ENCODE measurements around the gene IL31RA. TPM values are rescaled to one million over a fixed set of nuclear protein-coding genes. Genes with fewer than 3 reads are reported as not detected.

IL31RA gene
- total RNA-seq, 2 experiments from 2014 or later, result not detected

DNA sequence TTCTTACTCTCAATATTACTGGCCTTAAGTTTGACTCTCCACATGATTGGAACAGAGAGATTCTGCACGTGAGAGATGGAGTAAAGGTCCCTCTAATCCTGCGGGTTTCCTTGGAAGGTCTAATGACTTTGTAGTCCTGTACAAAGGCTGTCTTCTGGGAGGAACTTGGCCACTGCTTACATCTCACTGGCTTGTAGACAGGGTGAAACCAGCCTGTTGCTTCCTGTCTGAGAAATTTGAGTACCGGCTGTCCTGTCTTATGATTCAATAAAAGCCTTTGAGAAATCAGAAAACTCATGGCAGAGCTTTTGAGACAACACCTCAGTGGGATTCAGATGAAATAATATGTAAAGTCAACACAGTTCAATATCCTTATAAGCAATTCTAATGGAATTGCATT lies 43.0 kb downstream of the IL31RA start:
- no peak for DNase-seq (ENCODE audit: low spot score)
- ChIA-PET POLR2A (no interaction called here), CTCF (ENCODE audit: unreplicated experiment) (no interaction called here)
- TF ChIP-seq, protein P1, sequence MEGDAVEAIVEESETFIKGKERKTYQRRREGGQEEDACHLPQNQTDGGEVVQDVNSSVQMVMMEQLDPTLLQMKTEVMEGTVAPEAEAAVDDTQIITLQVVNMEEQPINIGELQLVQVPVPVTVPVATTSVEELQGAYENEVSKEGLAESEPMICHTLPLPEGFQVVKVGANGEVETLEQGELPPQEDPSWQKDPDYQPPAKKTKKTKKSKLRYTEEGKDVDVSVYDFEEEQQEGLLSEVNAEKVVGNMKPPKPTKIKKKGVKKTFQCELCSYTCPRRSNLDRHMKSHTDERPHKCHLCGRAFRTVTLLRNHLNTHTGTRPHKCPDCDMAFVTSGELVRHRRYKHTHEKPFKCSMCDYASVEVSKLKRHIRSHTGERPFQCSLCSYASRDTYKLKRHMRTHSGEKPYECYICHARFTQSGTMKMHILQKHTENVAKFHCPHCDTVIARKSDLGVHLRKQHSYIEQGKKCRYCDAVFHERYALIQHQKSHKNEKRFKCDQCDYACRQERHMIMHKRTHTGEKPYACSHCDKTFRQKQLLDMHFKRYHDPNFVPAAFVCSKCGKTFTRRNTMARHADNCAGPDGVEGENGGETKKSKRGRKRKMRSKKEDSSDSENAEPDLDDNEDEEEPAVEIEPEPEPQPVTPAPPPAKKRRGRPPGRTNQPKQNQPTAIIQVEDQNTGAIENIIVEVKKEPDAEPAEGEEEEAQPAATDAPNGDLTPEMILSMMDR (conservative IDR thresholded peaks at IDR 0.05; ENCODE audit: low read length), result no peak
- no peak for TF ChIP-seq EZH2phosphoT487 (IDR thresholded peaks at IDR 0.05; ENCODE audit: borderline replicate concordance, low read depth, low read length)
- H3K4me3 ChIP-seq (ENCODE audit: low read depth, low read length, poor library complexity, severe bottlenecking), result no peak overlapping the region
- no peaks in the 10 kb centered on the region for H3K4me1 ChIP-seq (ENCODE audit: insufficient read depth, low read length, poor library complexity, severe bottlenecking)
- H3K27ac ChIP-seq (ENCODE audit: low read depth, low read length, poor library complexity, severe bottlenecking), result no peak overlapping the region
- H3K79me2 ChIP-seq (ENCODE audit: insufficient read depth, low read depth, low read length), result no peaks in the 10 kb centered on the region
- no peak overlapping the region for H3K4me2 ChIP-seq (ENCODE audit: low read length)
- BruUV-seq (replicated peaks), result no TSS peak
- no peaks in the 10 kb centered on the region for H3K36me3 ChIP-seq (ENCODE audit: insufficient read depth, low read length)
- no peak overlapping the region for H2AFZ ChIP-seq (ENCODE audit: low read length)
- no peaks in the 10 kb centered on the region for H3K9me2 ChIP-seq (ENCODE audit: insufficient read depth, low read length)
- intact Hi-C loops (cut with micrococcal nuclease; ENCODE audit: unreplicated experiment), result no loop called here
- no peaks in the 10 kb centered on the region for H4K20me1 ChIP-seq (ENCODE audit: insufficient read depth, low read length)
- H3K9me3 ChIP-seq (ENCODE audit: low read length), result no peaks in the 10 kb centered on the region

DNA sequence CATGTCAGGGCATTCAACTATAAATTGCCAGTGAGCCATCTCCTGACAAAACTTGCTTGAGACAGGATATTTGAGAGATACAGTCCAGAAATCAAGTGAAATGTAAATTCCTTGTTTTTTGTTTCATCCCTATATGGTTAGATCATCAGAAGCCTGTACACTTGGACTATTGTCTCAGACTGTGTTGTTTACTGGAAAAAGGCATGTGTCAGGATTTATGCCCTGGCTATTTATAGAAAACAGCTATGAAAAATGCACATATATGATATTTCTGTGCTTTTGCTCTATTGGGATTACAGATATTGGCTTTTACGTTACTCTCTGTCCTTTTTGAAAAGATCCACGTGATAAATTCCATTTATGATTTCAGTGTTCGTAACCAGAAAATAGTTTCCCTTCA lies 44.2 kb downstream of the IL31RA start:
- H3K4me3 ChIP-seq (ENCODE audit: low read depth, low read length, poor library complexity, severe bottlenecking), result no peak overlapping the region
- no peak for DNase-seq (ENCODE audit: low spot score)
- no peak overlapping the region for H3K4me2 ChIP-seq (ENCODE audit: low read length)
- H3K36me3 ChIP-seq (ENCODE audit: insufficient read depth, low read length), result no peaks in the 10 kb centered on the region
- no peaks in the 10 kb centered on the region for H4K20me1 ChIP-seq (ENCODE audit: insufficient read depth, low read length)
- no peaks in the 10 kb centered on the region for H3K9me3 ChIP-seq (ENCODE audit: low read length)
- ChIA-PET CTCF (ENCODE audit: unreplicated experiment) (no interaction called here), POLR2A (interaction anchor here (0.8 kb wide), 1 partner anchor 17 kb away, joined by 3 read pairs; no protein-coding TSS in a partner anchor)
- no peaks in the 10 kb centered on the region for H3K79me2 ChIP-seq (ENCODE audit: insufficient read depth, low read depth, low read length)
- no peaks in the 10 kb centered on the region for H3K9me2 ChIP-seq (ENCODE audit: insufficient read depth, low read length)
- H2AFZ ChIP-seq (ENCODE audit: low read length), result no peak overlapping the region
- H3K27ac ChIP-seq (ENCODE audit: low read depth, low read length, poor library complexity, severe bottlenecking), result no peak overlapping the region
- TF ChIP-seq, protein P1 (conservative IDR thresholded peaks at IDR 0.05; ENCODE audit: low read length), result no peak
- TF ChIP-seq EZH2phosphoT487 (IDR thresholded peaks at IDR 0.05; ENCODE audit: borderline replicate concordance, low read depth, low read length), result no peak
- no peaks in the 10 kb centered on the region for H3K4me1 ChIP-seq (ENCODE audit: insufficient read depth, low read length, poor library complexity, severe bottlenecking)
- BruUV-seq (replicated peaks), result no TSS peak
- intact Hi-C loops (cut with micrococcal nuclease; ENCODE audit: unreplicated experiment), result no loop called here

DNA sequence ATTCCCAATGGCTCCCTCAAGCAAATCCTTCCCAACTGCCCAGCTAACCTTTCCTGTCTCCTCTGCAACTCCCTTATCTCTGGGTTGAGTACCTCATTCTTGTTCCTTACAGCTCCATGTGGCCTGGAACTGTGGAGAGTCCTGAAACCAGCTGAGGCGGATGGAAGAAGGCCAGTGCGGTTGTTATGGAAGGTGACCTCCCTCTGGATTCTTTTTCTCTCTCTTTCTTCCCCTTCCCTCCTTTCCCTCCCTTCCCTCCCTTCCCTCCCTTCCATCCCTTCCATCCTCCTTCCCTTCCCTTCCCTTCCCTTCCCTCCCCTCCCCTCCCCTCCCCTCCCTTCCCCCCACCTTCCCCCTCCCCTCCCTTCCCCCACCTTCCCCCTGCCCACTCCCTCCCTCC lies 45.1 kb downstream of the IL31RA start:
- TF ChIP-seq EZH2phosphoT487 (IDR thresholded peaks at IDR 0.05; ENCODE audit: borderline replicate concordance, low read depth, low read length), result no peak
- TF ChIP-seq, protein P1 (conservative IDR thresholded peaks at IDR 0.05; ENCODE audit: low read length), result no peak
- H2AFZ ChIP-seq (ENCODE audit: low read length), result no peak overlapping the region
- no peak overlapping the region for H3K27ac ChIP-seq (ENCODE audit: low read depth, low read length, poor library complexity, severe bottlenecking)
- intact Hi-C loops (cut with micrococcal nuclease; ENCODE audit: unreplicated experiment), result no loop called here
- no peaks in the 10 kb centered on the region for H3K36me3 ChIP-seq (ENCODE audit: insufficient read depth, low read length)
- no peaks in the 10 kb centered on the region for H3K79me2 ChIP-seq (ENCODE audit: insufficient read depth, low read depth, low read length)
- no peak overlapping the region for H3K4me2 ChIP-seq (ENCODE audit: low read length)
- no peaks in the 10 kb centered on the region for H3K9me2 ChIP-seq (ENCODE audit: insufficient read depth, low read length)
- CTCF ChIA-PET (ENCODE audit: unreplicated experiment), result no interaction called here
- no peaks in the 10 kb centered on the region for H4K20me1 ChIP-seq (ENCODE audit: insufficient read depth, low read length)
- H3K4me3 ChIP-seq (ENCODE audit: low read depth, low read length, poor library complexity, severe bottlenecking), result no peak overlapping the region
- H3K4me1 ChIP-seq (ENCODE audit: insufficient read depth, low read length, poor library complexity, severe bottlenecking), result no peaks in the 10 kb centered on the region
- POLR2A ChIA-PET, result interaction anchor here (0.6 kb wide), 1 partner anchor 258 kb away, joined by 7 read pairs; no protein-coding TSS in a partner anchor
- no TSS peak for BruUV-seq (replicated peaks)
- no peaks in the 10 kb centered on the region for H3K9me3 ChIP-seq (ENCODE audit: low read length)
- DNase-seq (ENCODE audit: low spot score), result no peak

Measured in OCI-LY7 (cell line).